Right cardiac atrium (tissue), 5 donors: ENCODE measurements around the gene CARMIL1. TPM values are rescaled to one million over a fixed set of nuclear protein-coding genes. Genes with fewer than 3 reads are reported as not detected.
A peak's percentile ranks its signal among the peaks of the same experiment; 100 is the strongest.

ENCODE experiments used
- ATAC-seq, 2 donors: fragments of 200-7000 bp; cut with Tn5 transposase; one replicate each; pipeline versions ENCODE4 v1.8.0 to v1.9.1; 2020; ENCODE audit warnings: moderate library complexity in 2 of 2, mild to moderate bottlenecking in 1 of 2
- DNase-seq, 3 donors: peaks; one replicate each; pipeline ENCODE4 v3.0.0-alpha.2; 2020
- H3K27ac ChIP-seq: one replicate; pipeline ENCODE4 v1.5.1; 2013; ENCODE audit warnings: mild to moderate bottlenecking, low read length, control low read depth, moderate library complexity
- H3K27me3 ChIP-seq: one replicate; pipeline ENCODE4 v1.6.1; 2013; ENCODE audit not compliant: control insufficient read depth, insufficient read depth
- H3K4me1 ChIP-seq: one replicate; pipeline ENCODE4 v1.6.1; 2013; ENCODE audit warnings: low read length; ENCODE audit not compliant: control insufficient read depth, insufficient read depth
- H3K4me3 ChIP-seq: one replicate; pipeline ENCODE4 v1.5.1; 2013; ENCODE audit warnings: low read length, control low read depth
- H3K9me3 ChIP-seq: one replicate; pipeline ENCODE4 v1.6.1; 2013; ENCODE audit warnings: low read length; ENCODE audit not compliant: control insufficient read depth
- WGBS: extraction: QIAGEN DNeasy Blood & Tissue Kit; methylation state at CpG from one replicate; pipeline ENCODE4 v1.1.7; 2013; 5-methylcytosine and 5-hydroxymethylcytosine counted together
- intact Hi-C, 4 donors: fragments of 100-400 bp; cut with DNase I; formaldehyde crosslinking; loops; one replicate each; pipeline versions ENCODE4 v1.11.0 to v1.14.0; 2022 to 2023
- polyA plus RNA-seq: library from polyadenylated mRNA; stranded (reverse); fragments of 200-250 nt; gene quantifications from one replicate; pipeline ENCODE4 v1.2.3, GENCODE V29; 2013
- total RNA-seq, 4 donors: library from RNA; stranded (reverse); fragmentation: NEBNext Ultra II Directional; extraction: Animal tissue kit (Norgen Biotek cat#: 25700); gene quantifications; one replicate each; pipeline ENCODE4 v1.2.1, GENCODE V29; 2021
- donor health status: healthy with polysubstance abuse.
- donor health status: DM: no; HTN: yes; CAD: no.
- donor health status: DM: no; HTN: no; CAD: no.
- donor health status: DM: no; HTN: yes; CAD: no; lungs with severe emphysema.
- donor health status: DM: yes; HTN: yes; CAD: no.

CARMIL1 gene
- total and polyA plus RNA-seq, 5 donors = 9.5 to 19.8 (median 17.7) TPM

DNA sequence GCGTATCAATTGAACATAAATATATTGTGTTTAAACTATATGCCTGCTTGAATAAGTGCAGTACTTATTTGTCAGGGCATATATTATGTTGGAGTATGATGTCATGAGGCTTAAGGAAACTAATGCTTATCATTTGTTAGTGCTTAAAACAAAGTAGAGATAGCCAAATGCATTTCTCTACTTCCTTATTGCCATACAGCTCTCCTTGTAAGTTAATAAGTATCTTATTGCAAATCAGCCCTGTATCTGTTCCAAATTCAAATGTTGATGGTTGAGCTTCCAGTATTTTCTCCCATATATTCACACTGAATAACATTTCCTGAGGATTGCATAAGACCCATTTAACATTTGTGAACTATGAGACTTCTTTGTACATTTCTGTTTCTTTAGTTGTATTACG, 57.8 kb downstream of the CARMIL1 start:
- Histone ChIP-seq H3K4me1 (peaks cover 9% of the 10 kb centered on the region), H3K27me3 (no peaks in the 10 kb centered on the region), H3K9me3 (no peaks in the 10 kb centered on the region), H3K4me3 (no peak overlapping the region), H3K27ac (no peak overlapping the region)
- intact Hi-C loops = no loop called here
- ATAC-seq (no peak), DNase-seq (no peak)
- WGBS = 93% methylated on average over 2 of the region's 2 CpGs

DNA sequence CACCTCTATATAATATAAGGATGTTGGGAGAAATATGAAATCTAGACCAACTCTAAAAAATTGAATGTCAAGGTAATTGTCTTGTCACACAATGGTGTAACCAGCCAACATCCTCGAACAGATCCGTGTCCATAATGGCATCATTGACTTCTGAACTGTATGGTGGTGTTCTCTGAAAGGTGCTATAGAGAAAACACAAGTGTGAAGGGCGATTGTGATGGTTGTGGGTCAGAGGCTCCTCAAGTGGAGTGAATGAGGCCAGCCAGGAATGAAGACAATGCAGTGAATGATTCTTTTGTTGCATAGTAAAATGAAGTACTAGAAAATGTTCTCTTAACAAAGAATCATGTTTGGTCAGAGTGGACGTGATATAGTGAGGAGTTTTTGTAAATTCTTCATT, 58.3 kb downstream of the CARMIL1 start:
- Histone ChIP-seq H3K9me3 (no peaks in the 10 kb centered on the region), H3K27me3 (no peaks in the 10 kb centered on the region), H3K27ac (no peak overlapping the region), H3K4me1 (peaks cover 10% of the 10 kb centered on the region), H3K4me3 (no peak overlapping the region)
- ATAC-seq (no peak), DNase-seq (no peak)
- intact Hi-C loops = no loop called here
- 65% methylated on average over 4 of the region's 4 CpGs for WGBS

DNA sequence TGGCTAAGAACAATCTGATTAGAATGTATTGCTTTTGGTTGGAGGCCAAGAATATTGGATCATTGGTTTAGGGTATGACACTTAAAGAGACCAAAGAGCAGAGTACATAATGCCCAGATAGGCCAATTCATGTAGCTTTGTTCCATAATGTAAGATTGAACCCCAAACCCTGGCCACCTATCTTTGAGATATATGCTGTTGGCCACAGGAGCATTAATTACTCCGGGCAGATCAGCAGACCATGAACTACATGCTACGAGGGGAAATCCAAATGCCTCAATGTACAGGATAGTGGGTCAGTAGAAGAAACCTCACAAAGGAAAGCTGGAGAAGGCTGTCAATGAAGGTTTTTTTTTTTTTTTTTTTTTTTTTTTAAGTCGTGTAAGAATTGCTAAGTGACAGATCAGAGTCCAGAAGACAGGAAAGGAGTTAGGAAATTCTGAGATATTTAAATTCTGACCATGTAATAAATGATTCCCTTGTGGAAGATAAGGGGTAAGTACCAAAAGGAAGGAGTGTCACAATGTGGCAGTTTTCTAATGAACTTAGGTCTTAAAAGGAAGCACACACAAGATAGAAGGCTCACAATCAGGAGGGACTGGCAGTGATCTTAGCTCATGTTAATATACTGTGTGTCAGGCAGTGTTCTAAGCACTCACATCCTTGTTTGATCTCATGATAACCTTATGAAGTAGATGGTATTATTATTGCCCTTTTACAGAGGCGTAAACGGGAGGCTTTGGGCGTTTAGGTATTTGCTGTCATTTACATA, 61.4 kb downstream of the CARMIL1 start:
- Histone ChIP-seq H3K4me1 (peaks cover 7% of the 10 kb centered on the region), H3K9me3 (no peaks in the 10 kb centered on the region), H3K4me3 (no peak overlapping the region), H3K27me3 (no peaks in the 10 kb centered on the region), H3K27ac (no peak overlapping the region)
- intact Hi-C loops = loop anchor here in 1 of 4 donors (10.0 kb wide), 1 partner anchor 144 kb away; no protein-coding TSS in a partner anchor
- ATAC-seq (peak in 1 of 2 donors; percentile 22), DNase-seq (no peak)
- WGBS = 52% methylated on average over 6 of the region's 6 CpGs

DNA sequence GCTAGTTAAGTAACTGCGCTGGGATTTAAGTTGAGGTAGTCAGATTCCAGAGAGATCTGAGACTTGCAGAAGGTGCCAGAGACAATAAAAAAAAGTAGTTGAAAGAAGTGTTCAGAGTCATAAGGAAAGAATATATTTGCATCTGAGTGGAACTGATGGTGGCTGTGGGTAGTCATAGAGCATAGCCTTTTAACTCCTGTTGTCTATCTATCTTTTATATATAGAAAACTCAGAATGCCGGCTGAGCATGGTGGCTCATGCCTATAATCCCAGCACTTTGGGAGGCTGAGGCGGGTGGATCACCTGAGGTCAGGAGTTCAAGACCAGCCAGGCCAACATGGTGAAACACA, 62.0 kb downstream of the CARMIL1 start:
- intact Hi-C loops = loop anchor here in 1 of 4 donors (10.0 kb wide), 1 partner anchor 144 kb away; no protein-coding TSS in a partner anchor
- Histone ChIP-seq H3K27me3 (no peaks in the 10 kb centered on the region), H3K27ac (no peak overlapping the region), H3K4me1 (peaks cover 5% of the 10 kb centered on the region), H3K4me3 (no peak overlapping the region), H3K9me3 (no peaks in the 10 kb centered on the region)
- DNase-seq (no peak), ATAC-seq (no peak)
- WGBS = 82% methylated on average over 3 of the region's 3 CpGs

DNA sequence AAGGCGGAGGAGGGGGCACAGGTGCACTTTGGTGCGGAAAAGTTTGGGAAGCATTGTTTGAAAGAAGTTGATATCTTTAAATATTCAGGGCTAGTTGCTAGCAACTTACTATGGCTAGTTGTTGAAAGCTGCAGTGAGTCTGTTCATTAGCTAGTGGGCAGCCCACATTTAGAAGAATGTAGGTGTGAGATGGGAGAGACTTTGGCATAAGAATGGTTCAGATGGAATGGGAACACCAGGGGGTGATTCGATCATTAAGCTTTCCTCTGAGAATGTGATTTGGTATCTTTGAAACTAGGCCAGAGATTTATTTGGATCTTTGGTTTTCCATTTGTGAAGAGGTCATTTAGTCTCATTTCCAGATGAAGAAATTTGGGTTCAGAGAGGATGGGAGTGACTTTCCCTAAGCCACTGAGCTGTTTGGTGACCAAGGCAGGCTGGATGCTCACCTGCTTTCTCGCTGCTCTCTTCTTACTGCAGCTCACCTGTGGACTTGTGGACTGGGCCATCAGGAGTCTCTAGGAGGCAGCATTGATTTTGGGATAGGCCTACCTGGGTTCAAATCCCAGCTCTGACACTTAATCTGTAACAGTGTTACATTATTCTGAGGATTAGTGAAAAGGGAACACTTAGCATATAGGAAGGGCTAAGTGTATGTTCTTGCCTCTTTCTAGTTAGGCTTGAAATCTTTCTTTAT, 62.9 kb downstream of the CARMIL1 start:
- ATAC-seq = no peak
- 94% methylated on average over 4 of the region's 4 CpGs for WGBS
- intact Hi-C loops = loop anchor here in 1 of 4 donors (10.0 kb wide), 1 partner anchor 143 kb away; no protein-coding TSS in a partner anchor

DNA sequence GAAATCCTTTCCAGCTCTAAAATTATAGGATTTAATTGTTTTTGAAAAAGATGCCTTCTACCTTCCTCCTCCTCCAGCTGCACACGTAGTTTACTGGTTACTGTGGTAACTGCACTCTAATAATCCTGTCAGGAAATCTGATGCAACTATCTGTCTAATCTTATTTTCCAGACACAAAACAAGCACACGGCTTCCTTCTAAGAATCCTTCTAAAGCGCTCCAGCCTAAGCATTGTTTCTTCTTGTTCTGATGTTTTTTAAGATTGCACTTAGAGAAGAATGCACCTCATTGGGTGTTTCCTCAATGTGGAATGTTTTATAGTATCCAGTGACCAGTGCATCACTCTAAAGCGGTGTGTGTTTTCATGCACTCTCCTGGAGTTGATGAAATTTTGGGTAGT, 63.6 kb downstream of the CARMIL1 start:
- peaks cover 1% of the 10 kb centered on the region for H3K4me1 ChIP-seq
- intact Hi-C loops = loop anchor here in 1 of 4 donors (10.0 kb wide), 1 partner anchor 142 kb away; no protein-coding TSS in a partner anchor
- 46% methylated on average over 4 of the region's 4 CpGs for WGBS
- H3K27me3 ChIP-seq = no peaks in the 10 kb centered on the region
- DNase-seq = no peak
- H3K4me3 ChIP-seq = no peak overlapping the region
- no peaks in the 10 kb centered on the region for H3K9me3 ChIP-seq
- H3K27ac ChIP-seq = no peak overlapping the region
- peak in 1 of 2 donors; percentile 62 for ATAC-seq

More for the DNA sequence above, 62.9 kb downstream of the CARMIL1 start:
- Histone ChIP-seq H3K4me3 (no peak overlapping the region), H3K27me3 (no peaks in the 10 kb centered on the region), H3K27ac (no peak overlapping the region), H3K9me3 (no peaks in the 10 kb centered on the region), H3K4me1 (peaks cover 3% of the 10 kb centered on the region)
- DNase-seq = no peak

DNA sequence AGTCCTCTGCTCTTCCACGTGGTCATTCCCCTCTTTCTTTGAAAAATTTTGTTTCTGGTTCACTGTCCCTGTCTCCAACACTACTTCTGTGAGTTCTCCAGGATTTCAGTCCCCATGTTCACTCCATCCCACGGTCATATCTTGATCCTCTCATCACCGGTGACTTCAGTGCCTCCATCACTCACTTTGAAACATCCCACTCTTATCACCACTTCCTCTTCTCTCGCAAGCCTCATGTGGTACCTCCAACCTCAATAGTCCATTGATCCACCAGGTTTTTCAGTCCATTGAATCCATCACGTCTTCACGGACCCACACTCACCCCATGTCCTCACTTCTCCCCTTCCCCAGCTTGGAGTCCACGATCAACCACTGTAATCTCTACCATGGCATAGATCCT, 64.8 kb downstream of the CARMIL1 start:
- H3K27me3 ChIP-seq = no peaks in the 10 kb centered on the region
- H3K4me3 ChIP-seq = no peak overlapping the region
- peaks cover 1% of the 10 kb centered on the region for H3K4me1 ChIP-seq
- no peak overlapping the region for H3K27ac ChIP-seq
- WGBS = 91% methylated on average over 7 of the region's 7 CpGs
- ATAC-seq (no peak), DNase-seq (no peak)
- intact Hi-C loops = loop anchor here in 1 of 4 donors (10.0 kb wide), 1 partner anchor 141 kb away; no protein-coding TSS in a partner anchor
- no peaks in the 10 kb centered on the region for H3K9me3 ChIP-seq

DNA sequence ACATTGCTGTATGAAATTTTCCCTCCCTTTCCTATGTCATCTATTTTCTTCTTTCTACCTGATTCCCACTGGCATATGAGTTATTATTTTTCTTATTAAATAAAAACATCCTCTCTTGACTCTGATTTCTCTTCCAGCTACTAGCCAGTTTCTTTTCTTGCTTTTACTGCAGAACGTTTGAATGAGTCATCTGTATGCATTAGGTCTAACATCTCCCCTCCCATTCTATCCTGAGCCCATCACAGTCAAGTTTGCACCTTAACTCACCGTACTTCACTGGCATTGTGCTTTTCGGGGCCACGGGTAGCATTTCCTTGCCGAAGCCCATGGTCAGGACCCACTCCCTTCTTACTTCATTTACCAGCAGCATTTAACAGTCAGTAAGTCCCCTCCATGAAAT, 65.7 kb downstream of the CARMIL1 start:
- H3K27me3 ChIP-seq = no peaks in the 10 kb centered on the region
- 86% methylated on average over 5 of the region's 5 CpGs for WGBS
- H3K9me3 ChIP-seq = no peaks in the 10 kb centered on the region
- H3K27ac ChIP-seq = no peak overlapping the region
- peaks cover 1% of the 10 kb centered on the region for H3K4me1 ChIP-seq
- no peak overlapping the region for H3K4me3 ChIP-seq
- DNase-seq = no peak
- intact Hi-C loops = loop anchor here in 1 of 4 donors (10.0 kb wide), 1 partner anchor 140 kb away; no protein-coding TSS in a partner anchor
- no peak for ATAC-seq

DNA sequence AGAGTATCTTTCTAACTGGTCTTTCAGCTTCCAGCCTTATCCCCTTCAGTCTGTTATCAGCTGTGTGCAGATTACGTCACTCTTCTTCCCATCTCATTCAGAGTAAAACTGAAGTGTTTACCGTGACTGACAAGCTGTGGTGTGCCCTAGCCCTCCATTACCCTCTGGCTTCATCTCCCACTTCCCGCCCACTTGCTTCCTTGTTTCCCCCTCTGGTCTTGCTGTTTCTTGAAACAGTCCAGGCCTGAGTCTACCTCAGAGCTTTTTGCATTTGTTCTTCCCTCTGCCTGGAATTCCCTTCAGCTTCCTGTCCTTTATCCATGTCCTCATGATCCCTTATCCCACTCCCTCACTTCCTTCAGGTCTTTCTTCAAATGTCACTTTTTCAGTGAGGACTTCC, 66.9 kb downstream of the CARMIL1 start:
- Histone ChIP-seq H3K4me3 (no peak overlapping the region), H3K9me3 (no peaks in the 10 kb centered on the region), H3K27ac (no peak overlapping the region), H3K4me1 (peaks cover 1% of the 10 kb centered on the region), H3K27me3 (no peaks in the 10 kb centered on the region)
- intact Hi-C loops = loop anchor here in 1 of 4 donors (10.0 kb wide), 1 partner anchor 139 kb away; no protein-coding TSS in a partner anchor
- no peak for DNase-seq
- 51% methylated on average over 3 of the region's 3 CpGs for WGBS
- peak in 1 of 2 donors; percentile 55 for ATAC-seq

DNA sequence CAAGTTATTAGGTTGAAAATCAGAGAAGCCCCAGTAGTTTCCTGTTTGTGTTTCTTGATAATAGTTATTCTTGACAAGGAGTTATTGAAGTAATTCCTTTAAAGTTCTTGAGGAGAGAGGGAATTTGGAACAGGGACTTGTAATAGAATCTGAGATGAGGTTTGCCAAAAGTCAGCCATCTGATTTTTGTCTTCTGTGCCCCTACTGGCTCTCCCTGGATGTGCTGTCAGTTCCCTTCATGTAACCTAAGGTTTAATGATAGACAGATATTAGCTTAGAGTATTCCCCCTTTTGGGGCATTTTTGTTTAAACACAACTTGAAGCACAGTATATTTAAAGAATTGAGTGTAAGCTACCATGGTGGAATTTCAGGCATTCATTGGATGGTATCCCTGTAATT, 71.4 kb downstream of the CARMIL1 start:
- intact Hi-C loops = no loop called here
- no peaks in the 10 kb centered on the region for H3K4me1 ChIP-seq
- H3K4me3 ChIP-seq = no peak overlapping the region
- DNase-seq (no peak), ATAC-seq (no peak)
- no peaks in the 10 kb centered on the region for H3K27me3 ChIP-seq
- no peak overlapping the region for H3K27ac ChIP-seq
- no peaks in the 10 kb centered on the region for H3K9me3 ChIP-seq

DNA sequence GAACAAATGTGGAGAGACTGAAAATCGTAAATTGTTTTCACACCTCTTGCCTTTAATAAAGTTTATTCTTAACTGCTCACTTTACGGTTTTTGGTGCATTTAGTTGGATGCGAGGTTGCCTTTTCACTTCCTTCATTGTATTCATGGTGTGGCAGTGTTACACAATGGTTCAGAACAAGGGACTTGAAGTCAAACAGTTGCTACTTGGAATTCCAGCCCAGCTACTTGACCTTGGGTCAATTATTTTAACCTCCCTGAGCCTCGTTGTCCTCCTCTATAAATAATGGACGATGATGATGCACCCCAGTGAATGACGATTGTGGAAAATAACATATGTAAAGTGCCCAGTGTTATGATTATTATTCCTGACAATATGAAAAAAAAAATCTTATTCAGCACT, 72.3 kb downstream of the CARMIL1 start:
- DNase-seq = no peak
- WGBS = 69% methylated on average over 6 of the region's 6 CpGs
- H3K27ac ChIP-seq = no peak overlapping the region
- ATAC-seq = no peak
- H3K27me3 ChIP-seq = no peaks in the 10 kb centered on the region
- H3K4me1 ChIP-seq = no peaks in the 10 kb centered on the region
- H3K9me3 ChIP-seq = no peaks in the 10 kb centered on the region
- no peak overlapping the region for H3K4me3 ChIP-seq
- intact Hi-C loops = no loop called here
